Measurements from ENCODE around the gene FBXW9.

DNA sequence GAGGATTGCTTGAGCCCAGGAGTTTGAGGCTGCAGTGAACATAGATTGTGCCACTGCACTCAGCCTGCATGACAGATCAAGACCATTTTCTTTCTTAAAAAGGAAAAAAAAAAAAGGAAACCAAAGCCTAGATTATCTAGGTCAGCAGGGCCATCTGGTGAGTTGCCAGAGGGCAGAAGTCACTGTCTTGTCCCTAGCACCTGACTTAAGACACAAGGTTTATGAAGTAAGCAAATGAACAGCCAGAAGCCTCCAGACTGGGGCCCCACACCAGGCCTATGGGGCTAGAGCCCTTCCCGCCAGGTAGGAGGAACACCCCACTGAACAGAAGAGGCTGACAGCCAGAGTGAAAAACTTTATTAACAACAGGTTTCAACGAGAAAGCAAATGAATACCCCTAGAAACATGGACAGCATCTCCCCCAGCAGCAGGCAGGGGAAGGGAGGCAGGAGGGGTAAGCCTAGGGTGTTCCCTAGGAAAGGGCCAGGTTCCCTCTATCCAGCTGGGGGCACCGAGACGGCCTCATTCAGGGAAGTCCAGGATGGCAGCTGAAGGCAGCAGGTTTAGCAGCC lies 28.6 kb downstream of the FBXW9 start:
- TF ChIP-seq, protein P1, sequence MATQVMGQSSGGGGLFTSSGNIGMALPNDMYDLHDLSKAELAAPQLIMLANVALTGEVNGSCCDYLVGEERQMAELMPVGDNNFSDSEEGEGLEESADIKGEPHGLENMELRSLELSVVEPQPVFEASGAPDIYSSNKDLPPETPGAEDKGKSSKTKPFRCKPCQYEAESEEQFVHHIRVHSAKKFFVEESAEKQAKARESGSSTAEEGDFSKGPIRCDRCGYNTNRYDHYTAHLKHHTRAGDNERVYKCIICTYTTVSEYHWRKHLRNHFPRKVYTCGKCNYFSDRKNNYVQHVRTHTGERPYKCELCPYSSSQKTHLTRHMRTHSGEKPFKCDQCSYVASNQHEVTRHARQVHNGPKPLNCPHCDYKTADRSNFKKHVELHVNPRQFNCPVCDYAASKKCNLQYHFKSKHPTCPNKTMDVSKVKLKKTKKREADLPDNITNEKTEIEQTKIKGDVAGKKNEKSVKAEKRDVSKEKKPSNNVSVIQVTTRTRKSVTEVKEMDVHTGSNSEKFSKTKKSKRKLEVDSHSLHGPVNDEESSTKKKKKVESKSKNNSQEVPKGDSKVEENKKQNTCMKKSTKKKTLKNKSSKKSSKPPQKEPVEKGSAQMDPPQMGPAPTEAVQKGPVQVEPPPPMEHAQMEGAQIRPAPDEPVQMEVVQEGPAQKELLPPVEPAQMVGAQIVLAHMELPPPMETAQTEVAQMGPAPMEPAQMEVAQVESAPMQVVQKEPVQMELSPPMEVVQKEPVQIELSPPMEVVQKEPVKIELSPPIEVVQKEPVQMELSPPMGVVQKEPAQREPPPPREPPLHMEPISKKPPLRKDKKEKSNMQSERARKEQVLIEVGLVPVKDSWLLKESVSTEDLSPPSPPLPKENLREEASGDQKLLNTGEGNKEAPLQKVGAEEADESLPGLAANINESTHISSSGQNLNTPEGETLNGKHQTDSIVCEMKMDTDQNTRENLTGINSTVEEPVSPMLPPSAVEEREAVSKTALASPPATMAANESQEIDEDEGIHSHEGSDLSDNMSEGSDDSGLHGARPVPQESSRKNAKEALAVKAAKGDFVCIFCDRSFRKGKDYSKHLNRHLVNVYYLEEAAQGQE (IDR thresholded peaks at IDR 0.05; ENCODE audit: insufficient read depth in 1 of 2, low read depth in 2 of 2, low read length in 1 of 2): no peak
- TF ChIP-seq, protein P2, sequence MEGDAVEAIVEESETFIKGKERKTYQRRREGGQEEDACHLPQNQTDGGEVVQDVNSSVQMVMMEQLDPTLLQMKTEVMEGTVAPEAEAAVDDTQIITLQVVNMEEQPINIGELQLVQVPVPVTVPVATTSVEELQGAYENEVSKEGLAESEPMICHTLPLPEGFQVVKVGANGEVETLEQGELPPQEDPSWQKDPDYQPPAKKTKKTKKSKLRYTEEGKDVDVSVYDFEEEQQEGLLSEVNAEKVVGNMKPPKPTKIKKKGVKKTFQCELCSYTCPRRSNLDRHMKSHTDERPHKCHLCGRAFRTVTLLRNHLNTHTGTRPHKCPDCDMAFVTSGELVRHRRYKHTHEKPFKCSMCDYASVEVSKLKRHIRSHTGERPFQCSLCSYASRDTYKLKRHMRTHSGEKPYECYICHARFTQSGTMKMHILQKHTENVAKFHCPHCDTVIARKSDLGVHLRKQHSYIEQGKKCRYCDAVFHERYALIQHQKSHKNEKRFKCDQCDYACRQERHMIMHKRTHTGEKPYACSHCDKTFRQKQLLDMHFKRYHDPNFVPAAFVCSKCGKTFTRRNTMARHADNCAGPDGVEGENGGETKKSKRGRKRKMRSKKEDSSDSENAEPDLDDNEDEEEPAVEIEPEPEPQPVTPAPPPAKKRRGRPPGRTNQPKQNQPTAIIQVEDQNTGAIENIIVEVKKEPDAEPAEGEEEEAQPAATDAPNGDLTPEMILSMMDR (IDR thresholded peaks at IDR 0.05): no peak
- no peak for TF ChIP-seq POLR2AphosphoS5 (IDR thresholded peaks at IDR 0.05; ENCODE audit: low read depth, low read length)

Measured in Panc1 (cell line).